Transverse colon (tissue), 4 donors: ENCODE data around the gene NIT1.

Experiments
- CTCF ChIP-seq, 5 experiments: fragments of 200-600 bp in 3 of 5; fragments of 450-650 bp in 2 of 5; sonication (generic) in 3 of 5; IDR thresholded peaks; 1 replicate in 2 of 5; 2 replicates in 3 of 5; pipeline ENCODE4 v1.5.1; 2016 to 2017; ENCODE audit warnings: antibody characterized with exemption in 5 of 5, inconsistent platforms in 3 of 5, mild to moderate bottlenecking in 2 of 5, moderate library complexity in 1 of 5
- POLR2A ChIP-seq: fragments of 450-650 bp; IDR thresholded peaks from one replicate; pipeline ENCODE4 v1.6.1; 2016; ENCODE audit warnings: antibody characterized with exemption, mild to moderate bottlenecking, moderate library complexity
- POLR2AphosphoS5 ChIP-seq, 3 donors: sonication (generic); formaldehyde crosslinking; IDR thresholded peaks; one replicate each; pipeline ENCODE4 v1.6.1; 2016; ENCODE audit warnings: antibody characterized with exemption in 3 of 3

- no peak for TF ChIP-seq CTCF (IDR thresholded peaks at IDR 0.05)
- no peak for TF ChIP-seq POLR2AphosphoS5 (IDR thresholded peaks at IDR 0.05)
- TF ChIP-seq POLR2A, result no peak
Observed at GRCh38 chr1:161082483-161082882, 35.4 kb upstream of the NIT1 start.
